GM18505 (cell line): Measurements from ENCODE around the gene SC5D.

Experiments
- ATAC-seq: cut with Tn5 transposase; IDR thresholded peaks from one replicate; pipeline ENCODE4 v1.9.1; 2021; ENCODE audit not compliant: unreplicated experiment
- POLR2A ChIP-seq: IDR thresholded peaks from 4 replicates; pipeline ENCODE4 v1.6.1; 2011; ENCODE audit warnings: borderline replicate concordance; ENCODE audit not compliant: insufficient read depth, insufficient read length; ENCODE audit errors: extremely low read depth

Gene SC5D

DNA sequence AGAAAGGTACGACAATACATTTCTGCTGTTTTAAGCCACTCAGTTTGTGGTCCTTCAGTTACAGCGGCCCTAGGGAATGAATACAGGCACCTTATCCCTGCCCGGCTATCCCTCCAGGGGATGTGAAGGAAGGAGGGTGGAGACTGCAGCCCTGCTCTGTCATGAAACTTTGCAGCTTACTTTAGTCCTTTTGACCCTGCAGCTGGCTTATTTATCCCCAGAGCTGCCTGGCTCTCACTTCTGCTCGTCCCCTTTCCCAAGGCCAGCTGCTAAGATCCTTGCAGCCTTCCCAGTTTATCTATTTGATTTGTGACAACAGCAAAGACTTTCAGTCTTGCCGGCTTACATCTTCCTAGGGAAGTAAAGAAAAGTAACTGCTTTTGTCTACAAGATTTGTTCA is 55.2 kb downstream of the SC5D start:
- no peak for ATAC-seq
- no peak for TF ChIP-seq POLR2A

GRCh38 chr11:121348220-121348875 is 55.8 kb downstream of the SC5D start:
- no peak for TF ChIP-seq POLR2A
- no peak for ATAC-seq

- no peak for ATAC-seq
- no peak for TF ChIP-seq POLR2A
These were observed 57.2 kb downstream of the SC5D start for GRCh38 chr11:121349790-121350189.

DNA sequence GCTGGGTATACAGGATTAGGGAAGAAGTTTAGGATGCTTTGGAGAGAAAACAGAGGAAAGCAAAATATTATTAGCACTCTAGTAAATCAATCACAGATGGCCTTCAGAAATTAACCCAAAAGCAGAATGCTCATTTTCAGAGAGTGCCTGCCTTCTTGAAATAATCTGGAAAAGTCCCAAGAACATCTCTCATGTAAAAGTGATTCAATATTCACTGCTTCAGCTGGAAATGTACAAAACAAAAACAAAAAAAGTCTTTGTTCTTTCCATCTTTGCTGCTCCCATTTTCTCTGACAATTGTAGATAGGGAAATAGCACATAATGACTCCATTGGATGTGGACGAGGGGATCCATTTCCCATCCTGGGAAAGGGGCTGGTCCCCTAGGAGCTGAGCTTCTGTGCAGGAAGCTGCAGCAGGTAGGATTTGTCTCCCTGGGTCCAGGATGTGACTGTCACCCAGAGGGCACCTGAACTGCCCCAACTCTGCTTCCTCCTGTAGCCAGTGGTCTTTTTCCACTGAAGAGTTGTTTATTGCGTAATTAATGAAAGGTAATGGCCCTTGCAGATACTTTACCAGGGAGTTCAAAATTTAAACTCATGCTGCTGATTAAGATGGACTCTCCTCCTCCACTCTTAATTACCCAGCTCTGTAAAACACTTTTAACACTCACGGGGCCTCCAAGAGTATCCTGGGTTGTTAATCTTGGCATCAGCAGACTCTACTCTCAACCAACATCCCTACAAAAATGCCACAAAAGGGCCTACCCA is 57.9 kb downstream of the SC5D start:
- no peak for ATAC-seq
- no peak for TF ChIP-seq POLR2A

- ATAC-seq = no peak
- no peak for TF ChIP-seq POLR2A
These were observed 58.6 kb downstream of the SC5D start for GRCh38 chr11:121351083-121351630.

DNA sequence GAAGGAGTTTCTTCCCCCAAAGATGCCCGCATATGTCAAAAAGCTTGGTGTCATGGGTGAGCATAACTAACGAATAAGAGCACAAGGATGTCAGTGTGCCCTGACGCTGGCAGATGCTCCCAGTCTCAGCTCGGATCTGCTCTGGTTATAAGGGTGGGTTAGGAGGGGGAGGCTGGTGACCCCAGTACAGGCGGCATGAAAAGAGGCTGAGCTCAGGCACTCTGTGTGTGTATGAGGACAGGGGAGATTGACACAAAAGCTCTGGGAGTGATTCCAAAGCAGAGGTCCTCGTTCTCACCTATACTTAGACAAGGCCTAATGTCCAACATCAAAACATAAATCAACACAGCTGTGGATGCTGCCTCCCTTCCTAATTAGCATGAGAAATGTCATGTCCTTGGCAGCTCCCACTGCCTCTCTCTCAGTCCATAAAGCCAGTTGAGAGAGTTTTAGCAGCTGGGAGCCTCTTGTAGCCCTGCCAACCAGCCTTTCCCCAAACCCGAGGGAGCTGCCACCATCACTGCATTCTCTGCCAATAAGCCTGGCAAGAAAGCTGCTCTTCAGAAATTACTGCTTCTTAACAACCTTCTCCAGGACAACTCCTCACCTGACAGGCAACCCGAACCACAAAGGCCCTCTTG is 59.8 kb downstream of the SC5D start:
- no peak for TF ChIP-seq POLR2A
- ATAC-seq = no peak

DNA sequence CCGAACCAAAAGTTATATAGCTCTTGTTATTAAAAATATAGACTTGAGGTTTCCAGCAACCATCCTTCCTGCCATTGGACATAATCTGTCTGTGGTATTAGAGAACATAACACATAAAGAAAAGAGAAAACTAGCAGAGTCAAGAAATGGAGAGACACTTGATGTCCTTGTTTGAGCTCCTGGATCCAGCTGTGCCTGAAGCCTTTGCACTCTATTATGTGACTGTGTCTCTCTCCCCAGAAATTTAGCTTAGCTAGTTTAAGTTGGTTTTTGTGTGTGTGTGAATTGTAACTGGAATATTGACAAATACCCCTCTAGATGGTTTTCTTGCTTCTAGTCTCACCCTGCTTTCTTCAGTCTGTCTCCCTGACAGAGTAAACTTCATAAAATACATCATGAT is 61.6 kb downstream of the SC5D start:
- TF ChIP-seq POLR2A = no peak
- no peak for ATAC-seq

DNA sequence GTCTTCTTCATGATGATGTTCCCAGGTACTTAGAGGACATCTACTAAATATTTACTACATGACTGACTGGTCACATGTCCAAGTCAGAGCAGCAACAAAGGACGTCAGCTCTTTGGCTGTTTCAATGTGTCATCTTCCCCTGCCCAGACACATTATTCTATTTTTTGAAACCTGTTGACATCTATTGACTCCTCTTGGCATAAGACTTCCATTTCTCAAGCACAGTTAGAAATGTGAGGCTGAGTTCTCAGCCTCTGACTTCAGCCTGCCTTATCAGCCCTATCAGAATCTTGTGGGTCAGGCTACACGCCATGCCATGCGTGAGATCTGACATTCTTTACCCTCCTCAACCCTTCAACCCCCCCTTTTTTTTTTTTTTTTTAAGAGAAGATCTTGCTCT is 63.8 kb downstream of the SC5D start:
- no peak for TF ChIP-seq POLR2A
- no peak for ATAC-seq
